Measurements from ENCODE around the gene MINDY3.
"Not testable (repeated sequence)": the region's sequence is repeated elsewhere in the genome, so short reads cannot be mapped to it uniquely, and the experiment has no call there.

Gene MINDY3

DNA sequence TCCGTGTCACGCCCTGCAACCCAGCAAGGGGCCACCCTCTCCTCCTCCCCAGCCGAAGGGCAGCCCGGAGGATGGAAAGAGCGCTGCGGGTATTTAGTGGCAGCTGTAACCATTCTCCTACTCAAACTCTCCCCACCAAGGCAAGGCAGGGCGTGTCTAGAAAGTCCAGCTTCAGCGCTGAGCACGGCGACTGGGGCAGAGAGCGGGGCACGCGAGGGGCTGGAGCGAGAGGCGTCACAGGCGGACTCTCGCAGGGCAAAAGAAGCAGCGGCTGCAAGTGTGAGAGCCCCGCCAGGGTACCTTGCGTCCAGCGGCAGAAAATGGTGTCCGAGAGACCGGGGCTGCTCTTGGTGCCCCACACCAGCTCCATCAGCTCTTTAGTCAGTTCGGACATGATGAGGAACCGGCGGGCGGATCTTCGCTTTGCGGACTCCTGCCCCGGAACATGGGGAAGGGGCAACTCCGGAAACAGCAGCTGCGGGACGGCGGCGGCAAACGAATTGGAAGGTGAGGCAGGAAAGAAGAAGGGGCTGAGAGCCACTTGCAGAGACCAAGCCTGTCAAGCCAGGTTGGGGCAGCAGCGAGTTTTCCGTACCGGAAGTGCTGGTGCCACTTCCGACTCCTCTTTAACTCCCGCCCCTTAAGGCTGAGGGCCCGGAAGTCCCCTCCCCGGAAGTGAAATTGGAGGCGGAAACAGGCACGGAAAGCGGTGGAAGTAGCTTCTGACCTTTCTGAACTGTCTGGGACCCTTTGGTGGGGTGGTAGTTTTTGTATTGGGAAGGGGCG is at the start of gene MINDY3:
Gene MINDY3 (minus strand): TSS at position 602 of the 786 bp plus-strand sequence. CDS start 208 bp downstream, at position 394.
- no peaks in the 10 kb centered on the region for H3K9me3 ChIP-seq (ENCODE audit: control insufficient read depth in 2 of 2, low read length in 2 of 2)
- H3K4me1 ChIP-seq (ENCODE audit: control insufficient read depth, insufficient read depth, low read length): no peaks in the 10 kb centered on the region
- H3K9ac ChIP-seq (ENCODE audit: low read length in 2 of 2): peak within 1 kb of the TSS; percentile 73 to 81
- H3K36me3 ChIP-seq (ENCODE audit: control insufficient read depth in 2 of 2, insufficient read depth in 2 of 2, low read length in 2 of 2): no peaks in the 10 kb centered on the region
- H3K4me3 ChIP-seq (ENCODE audit: low read length in 2 of 2): peak within 1 kb of the TSS; percentile 86 to 97
- peak within 1 kb of the TSS; percentile 49 for H3K27ac ChIP-seq (ENCODE audit: low read length)
- no peaks in the 10 kb centered on the region for H3K27me3 ChIP-seq (ENCODE audit: control insufficient read depth in 1 of 2, insufficient read depth in 2 of 2, low read length in 2 of 2)

DNA sequence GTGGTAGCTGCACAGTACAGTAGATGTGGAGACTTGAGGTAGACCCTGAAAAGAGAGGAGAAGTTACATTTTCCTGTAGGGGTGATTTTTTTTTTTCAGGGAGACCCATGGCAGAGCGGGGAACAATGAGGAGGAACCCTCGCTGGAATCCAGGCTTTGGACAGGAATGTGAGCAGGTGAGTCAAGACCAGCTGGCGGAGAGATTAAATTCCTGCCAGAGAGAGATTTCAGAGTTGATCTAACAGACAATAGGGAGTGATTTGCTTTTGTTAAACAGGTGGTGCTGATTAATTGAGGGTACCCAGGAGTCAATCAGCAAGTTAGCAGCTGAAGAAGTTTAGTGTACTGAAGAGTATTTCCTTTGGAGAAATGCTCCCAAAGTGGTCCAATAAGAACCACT is 41.6 kb upstream of the MINDY3 start:
- Histone ChIP-seq H3K4me1 (ENCODE audit: control insufficient read depth, insufficient read depth, low read length) (no peaks in the 10 kb centered on the region), H3K9ac (ENCODE audit: low read length in 2 of 2) (no peak overlapping the region), H3K9me3 (ENCODE audit: control insufficient read depth in 2 of 2, low read length in 2 of 2) (no peaks in the 10 kb centered on the region), H3K27me3 (ENCODE audit: control insufficient read depth in 1 of 2, insufficient read depth in 2 of 2, low read length in 2 of 2) (peaks cover 0 to 4% of the 10 kb centered on the region in 2 donors), H3K27ac (ENCODE audit: low read length) (no peak overlapping the region), H3K4me3 (ENCODE audit: low read length in 2 of 2) (no peak overlapping the region), H3K36me3 (ENCODE audit: control insufficient read depth in 2 of 2, insufficient read depth in 2 of 2, low read length in 2 of 2) (no peaks in the 10 kb centered on the region)

DNA sequence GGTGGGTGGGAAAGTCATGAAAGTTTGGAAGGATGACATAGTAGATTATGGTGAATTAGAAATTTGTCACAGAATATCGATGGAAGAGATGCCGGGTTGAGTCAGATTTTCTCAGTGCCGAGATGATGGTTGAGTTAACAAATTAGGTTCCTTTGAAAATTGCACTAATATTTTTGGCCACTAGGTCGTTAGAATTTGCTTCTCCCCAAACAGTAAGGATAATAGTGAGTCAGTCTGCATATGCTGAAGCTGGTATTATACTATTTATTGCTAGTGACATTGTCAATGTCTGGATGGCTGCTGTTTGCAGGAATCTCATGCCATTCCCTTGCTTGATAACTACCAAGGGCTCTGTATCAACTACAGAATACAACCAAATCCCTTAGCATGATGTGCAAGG is 37.7 kb upstream of the MINDY3 start:
- peaks cover 0 to 4% of the 10 kb centered on the region in 2 donors for H3K27me3 ChIP-seq (ENCODE audit: control insufficient read depth in 1 of 2, insufficient read depth in 2 of 2, low read length in 2 of 2)
- H3K4me3 ChIP-seq (ENCODE audit: low read length in 2 of 2): no peak overlapping the region
- H3K36me3 ChIP-seq (ENCODE audit: control insufficient read depth in 2 of 2, insufficient read depth in 2 of 2, low read length in 2 of 2): no peaks in the 10 kb centered on the region
- no peak overlapping the region for H3K27ac ChIP-seq (ENCODE audit: low read length)
- H3K9ac ChIP-seq (ENCODE audit: low read length in 2 of 2): no peak overlapping the region
- H3K4me1 ChIP-seq (ENCODE audit: control insufficient read depth, insufficient read depth, low read length): no peaks in the 10 kb centered on the region
- H3K9me3 ChIP-seq (ENCODE audit: control insufficient read depth in 2 of 2, low read length in 2 of 2): no peaks in the 10 kb centered on the region

DNA sequence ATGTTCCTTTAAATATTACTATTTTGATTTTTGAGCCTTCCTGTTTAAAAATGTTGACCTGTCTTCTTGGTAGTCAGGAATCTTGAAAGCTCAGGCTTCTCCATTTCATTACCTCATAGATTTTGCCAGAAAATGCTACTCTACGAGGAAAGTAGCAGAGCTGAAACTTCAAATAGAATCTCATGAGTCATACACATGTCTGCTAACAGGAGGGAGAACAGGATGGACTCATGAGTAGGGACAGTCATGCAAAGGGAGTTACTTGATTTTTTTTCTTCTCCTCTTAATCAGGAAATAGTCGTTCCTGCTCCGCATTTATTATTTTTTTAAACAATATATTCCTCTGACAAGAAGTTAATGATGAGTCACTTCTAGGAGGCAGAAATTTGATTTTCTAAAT is 37.0 kb upstream of the MINDY3 start:
- H3K4me3 ChIP-seq (ENCODE audit: low read length in 2 of 2): no peak overlapping the region
- H3K36me3 ChIP-seq (ENCODE audit: control insufficient read depth in 2 of 2, insufficient read depth in 2 of 2, low read length in 2 of 2): no peaks in the 10 kb centered on the region
- H3K27me3 ChIP-seq (ENCODE audit: control insufficient read depth in 1 of 2, insufficient read depth in 2 of 2, low read length in 2 of 2): peaks cover 0 to 4% of the 10 kb centered on the region in 2 donors
- no peak overlapping the region for H3K27ac ChIP-seq (ENCODE audit: low read length)
- no peaks in the 10 kb centered on the region for H3K4me1 ChIP-seq (ENCODE audit: control insufficient read depth, insufficient read depth, low read length)
- no peak overlapping the region for H3K9ac ChIP-seq (ENCODE audit: low read length in 2 of 2)
- no peaks in the 10 kb centered on the region for H3K9me3 ChIP-seq (ENCODE audit: control insufficient read depth in 2 of 2, low read length in 2 of 2)

DNA sequence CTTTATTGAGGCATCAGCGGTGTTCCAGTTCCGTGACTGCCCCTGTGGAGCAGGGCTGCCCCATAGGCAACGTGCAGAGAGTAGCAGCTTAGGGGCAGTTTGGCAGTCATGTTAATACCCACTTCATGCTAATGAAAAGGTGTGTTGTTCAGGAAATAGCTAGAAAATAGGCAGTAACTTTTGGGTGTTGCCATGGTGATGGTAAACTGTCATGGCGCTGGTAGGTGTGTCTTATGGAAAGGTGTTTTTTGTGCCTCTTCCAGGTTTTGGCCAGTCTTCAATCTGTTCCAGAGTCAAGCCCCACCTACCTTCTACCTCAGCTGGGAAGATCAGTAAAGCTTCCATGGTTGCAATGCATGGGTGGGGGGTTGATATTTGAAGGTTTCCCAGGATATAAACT is 36.3 kb upstream of the MINDY3 start:
- Histone ChIP-seq H3K4me1 (ENCODE audit: control insufficient read depth, insufficient read depth, low read length) (no peaks in the 10 kb centered on the region), H3K9ac (ENCODE audit: low read length in 2 of 2) (no peak overlapping the region), H3K36me3 (ENCODE audit: control insufficient read depth in 2 of 2, insufficient read depth in 2 of 2, low read length in 2 of 2) (no peaks in the 10 kb centered on the region), H3K27ac (ENCODE audit: low read length) (no peak overlapping the region), H3K4me3 (ENCODE audit: low read length in 2 of 2) (no peak overlapping the region), H3K9me3 (ENCODE audit: control insufficient read depth in 2 of 2, low read length in 2 of 2) (no peaks in the 10 kb centered on the region), H3K27me3 (ENCODE audit: control insufficient read depth in 1 of 2, insufficient read depth in 2 of 2, low read length in 2 of 2) (peaks cover 0 to 4% of the 10 kb centered on the region in 2 donors)

DNA sequence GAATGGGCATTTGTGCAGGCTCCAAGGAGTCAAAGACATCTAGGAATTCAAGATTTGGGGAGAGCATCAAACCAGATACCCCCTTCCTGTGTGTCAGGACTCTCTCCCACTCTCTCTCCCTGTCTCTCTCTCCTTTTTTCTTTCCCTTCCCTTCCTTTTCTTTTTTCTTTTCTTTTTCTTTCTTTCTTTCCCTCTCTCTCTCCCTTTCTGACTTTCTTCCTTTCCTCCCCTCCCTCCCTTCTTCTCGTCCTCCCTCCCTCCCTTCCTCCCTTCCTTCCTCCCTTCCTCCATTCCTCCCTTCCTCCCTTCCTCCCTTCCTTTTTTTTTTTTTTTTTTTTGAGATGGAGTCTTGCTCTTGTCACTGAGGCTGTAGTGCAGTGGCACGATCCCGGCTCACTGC is 24.1 kb upstream of the MINDY3 start:
- H3K27me3 ChIP-seq (ENCODE audit: control insufficient read depth in 1 of 2, insufficient read depth in 2 of 2, low read length in 2 of 2): peaks cover 5 to 12% of the 10 kb centered on the region in 2 donors
- no peak overlapping the region for H3K27ac ChIP-seq (ENCODE audit: low read length)
- no peaks in the 10 kb centered on the region for H3K4me1 ChIP-seq (ENCODE audit: control insufficient read depth, insufficient read depth, low read length)
- H3K9me3 ChIP-seq (ENCODE audit: control insufficient read depth in 2 of 2, low read length in 2 of 2): no peaks in the 10 kb centered on the region
- no peaks in the 10 kb centered on the region for H3K36me3 ChIP-seq (ENCODE audit: control insufficient read depth in 2 of 2, insufficient read depth in 2 of 2, low read length in 2 of 2)
- no peak overlapping the region for H3K4me3 ChIP-seq (ENCODE audit: low read length in 2 of 2)
- no peak overlapping the region for H3K9ac ChIP-seq (ENCODE audit: low read length in 2 of 2)

DNA sequence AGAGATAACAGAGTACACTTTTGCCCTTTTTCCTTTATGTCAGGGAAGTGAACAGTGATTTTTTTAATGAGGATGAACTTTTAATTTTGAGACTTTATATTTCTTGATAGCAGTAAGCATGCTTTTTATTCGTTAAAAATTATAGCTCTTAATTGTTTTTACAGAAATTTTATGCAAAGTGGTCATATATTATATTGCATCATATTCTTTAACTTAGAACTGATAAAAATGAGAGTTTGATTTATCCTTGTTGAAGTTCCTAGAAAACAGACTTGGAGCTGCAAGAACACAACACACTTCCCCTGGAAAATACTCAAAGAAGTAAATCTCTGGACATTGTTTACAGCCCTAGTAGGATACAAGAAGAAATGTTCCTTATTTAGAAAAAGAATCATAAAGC is 21.2 kb upstream of the MINDY3 start:
- Histone ChIP-seq H3K27me3 (ENCODE audit: control insufficient read depth in 1 of 2, insufficient read depth in 2 of 2, low read length in 2 of 2) (peaks cover 5 to 19% of the 10 kb centered on the region in 2 donors), H3K9ac (ENCODE audit: low read length in 2 of 2) (no peak overlapping the region), H3K4me1 (ENCODE audit: control insufficient read depth, insufficient read depth, low read length) (no peaks in the 10 kb centered on the region), H3K36me3 (ENCODE audit: control insufficient read depth in 2 of 2, insufficient read depth in 2 of 2, low read length in 2 of 2) (no peaks in the 10 kb centered on the region), H3K4me3 (ENCODE audit: low read length in 2 of 2) (no peak overlapping the region), H3K27ac (ENCODE audit: low read length) (no peak overlapping the region), H3K9me3 (ENCODE audit: control insufficient read depth in 2 of 2, low read length in 2 of 2) (no peaks in the 10 kb centered on the region)

DNA sequence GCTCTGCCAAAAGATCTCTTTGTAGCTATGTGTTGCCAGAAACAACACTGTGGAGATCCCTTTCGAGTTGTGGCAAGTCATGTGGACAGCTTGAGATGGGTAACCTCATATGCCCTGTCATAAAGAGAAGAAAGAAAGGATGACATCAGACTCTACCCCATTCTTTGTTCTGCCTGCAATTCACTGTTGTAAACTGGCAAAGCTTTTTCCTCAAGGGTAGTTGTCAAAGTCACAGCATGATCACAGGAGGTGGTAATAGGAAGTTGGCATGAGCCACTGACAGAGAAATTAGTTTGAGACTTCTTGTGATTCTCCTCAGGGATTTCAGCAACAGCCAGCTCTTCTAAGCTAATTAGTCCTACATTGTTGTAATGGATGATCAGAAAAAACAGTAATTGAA is 19.4 kb upstream of the MINDY3 start:
- H3K27me3 ChIP-seq (ENCODE audit: control insufficient read depth in 1 of 2, insufficient read depth in 2 of 2, low read length in 2 of 2): peaks cover 5 to 10% of the 10 kb centered on the region in 2 donors

DNA sequence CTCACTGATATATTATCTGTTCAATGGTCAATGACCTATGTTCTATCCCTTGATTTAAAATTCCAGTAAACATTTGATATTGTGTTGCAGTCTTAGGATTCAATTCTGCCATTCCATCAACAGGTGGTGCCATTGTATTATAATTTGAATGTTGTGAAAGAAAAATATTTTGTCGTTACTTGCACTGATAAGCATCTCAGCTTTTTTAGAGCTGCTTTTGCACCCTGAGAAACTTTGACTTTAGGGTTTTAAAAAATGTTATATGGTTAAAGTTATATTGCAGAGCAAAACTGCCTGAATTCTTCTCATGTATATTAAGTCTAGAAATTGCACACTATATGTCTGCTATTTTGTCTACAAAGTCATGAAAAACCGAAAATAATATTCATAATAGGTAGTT is 18.8 kb upstream of the MINDY3 start:
- H3K36me3 ChIP-seq (ENCODE audit: control insufficient read depth in 2 of 2, insufficient read depth in 2 of 2, low read length in 2 of 2): no peaks in the 10 kb centered on the region
- H3K27me3 ChIP-seq (ENCODE audit: control insufficient read depth in 1 of 2, insufficient read depth in 2 of 2, low read length in 2 of 2): peaks cover 5 to 10% of the 10 kb centered on the region in 2 donors
- H3K9ac ChIP-seq (ENCODE audit: low read length in 2 of 2): no peak overlapping the region
- no peak overlapping the region for H3K4me3 ChIP-seq (ENCODE audit: low read length in 2 of 2)
- no peaks in the 10 kb centered on the region for H3K4me1 ChIP-seq (ENCODE audit: control insufficient read depth, insufficient read depth, low read length)
- no peaks in the 10 kb centered on the region for H3K9me3 ChIP-seq (ENCODE audit: control insufficient read depth in 2 of 2, low read length in 2 of 2)
- no peak overlapping the region for H3K27ac ChIP-seq (ENCODE audit: low read length)

More for the DNA sequence above, 19.4 kb upstream of the MINDY3 start:
- Histone ChIP-seq H3K9me3 (ENCODE audit: control insufficient read depth in 2 of 2, low read length in 2 of 2) (no peaks in the 10 kb centered on the region), H3K27ac (ENCODE audit: low read length) (no peak overlapping the region), H3K9ac (ENCODE audit: low read length in 2 of 2) (no peak overlapping the region), H3K4me1 (ENCODE audit: control insufficient read depth, insufficient read depth, low read length) (no peaks in the 10 kb centered on the region), H3K36me3 (ENCODE audit: control insufficient read depth in 2 of 2, insufficient read depth in 2 of 2, low read length in 2 of 2) (no peaks in the 10 kb centered on the region), H3K4me3 (ENCODE audit: low read length in 2 of 2) (no peak overlapping the region)

DNA sequence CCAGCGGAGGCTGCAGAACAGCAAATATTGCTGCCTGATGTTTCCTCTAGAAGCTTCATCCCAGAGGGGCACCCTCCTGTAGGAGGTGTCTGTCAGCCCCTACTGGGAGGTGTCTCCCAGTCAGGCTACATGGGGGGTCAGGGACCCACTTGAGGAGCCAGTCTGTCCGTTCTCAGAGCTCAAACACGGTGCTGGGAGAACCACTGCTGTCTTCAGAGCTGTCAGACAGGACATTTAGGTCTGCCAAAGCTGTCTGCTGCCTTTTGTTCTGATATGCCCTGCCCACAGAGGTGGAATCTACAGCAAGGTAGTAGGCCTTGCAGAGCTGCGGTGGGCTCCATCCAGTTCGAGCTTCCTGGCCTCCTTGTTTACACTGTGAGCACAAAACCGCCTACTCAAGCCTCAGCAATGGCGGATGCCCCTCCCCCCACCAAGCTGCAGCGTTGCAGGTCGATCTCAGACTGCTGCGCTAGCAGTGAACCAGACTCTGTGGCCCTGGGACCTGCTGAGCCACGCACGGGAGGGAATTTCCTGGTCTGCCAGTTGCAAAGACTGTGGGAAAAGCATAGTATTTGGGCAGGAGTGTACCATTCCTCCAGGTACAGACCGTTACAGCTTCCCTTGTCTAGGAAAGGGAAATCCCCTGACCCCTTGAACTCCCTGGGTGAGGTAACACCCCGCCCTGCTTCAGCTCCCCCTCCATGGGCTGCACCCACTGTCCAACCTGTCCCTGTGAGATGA is 17.7 kb upstream of the MINDY3 start:
- Histone ChIP-seq H3K27me3 (ENCODE audit: control insufficient read depth in 1 of 2, insufficient read depth in 2 of 2, low read length in 2 of 2) (peaks cover 5 to 10% of the 10 kb centered on the region in 2 donors), H3K9ac (ENCODE audit: low read length in 2 of 2) (no peak overlapping the region), H3K36me3 (ENCODE audit: control insufficient read depth in 2 of 2, insufficient read depth in 2 of 2, low read length in 2 of 2) (no peaks in the 10 kb centered on the region), H3K27ac (ENCODE audit: low read length) (no peak overlapping the region), H3K9me3 (ENCODE audit: control insufficient read depth in 2 of 2, low read length in 2 of 2) (no peaks in the 10 kb centered on the region), H3K4me3 (ENCODE audit: low read length in 2 of 2) (no peak overlapping the region), H3K4me1 (ENCODE audit: control insufficient read depth, insufficient read depth, low read length) (no peaks in the 10 kb centered on the region)

DNA sequence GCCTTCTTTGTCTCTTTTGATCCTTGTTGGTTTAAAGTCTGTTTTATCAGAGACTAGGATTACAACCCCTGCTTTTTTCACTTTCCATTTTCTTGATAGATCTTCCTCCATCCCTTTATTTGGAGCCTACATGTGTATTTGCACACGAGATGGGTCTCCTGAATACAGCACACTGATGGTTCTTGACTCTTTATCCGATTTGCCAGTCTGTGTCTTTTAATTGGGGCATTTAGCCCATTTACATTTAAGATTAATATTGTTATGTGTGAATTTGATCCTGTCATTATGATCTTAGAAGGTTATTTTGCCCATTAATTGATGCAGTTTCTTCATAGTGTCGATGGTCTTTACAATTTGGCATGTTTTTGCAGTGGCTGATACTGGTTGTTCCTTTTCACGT is 16.0 kb upstream of the MINDY3 start:
- not testable (repeated sequence) for H3K27me3 ChIP-seq (ENCODE audit: control insufficient read depth in 1 of 2, insufficient read depth in 2 of 2, low read length in 2 of 2); H3K4me1 ChIP-seq (ENCODE audit: control insufficient read depth, insufficient read depth, low read length); H3K27ac ChIP-seq (ENCODE audit: low read length); H3K9me3 ChIP-seq (ENCODE audit: control insufficient read depth in 2 of 2, low read length in 2 of 2); H3K4me3 ChIP-seq (ENCODE audit: low read length in 2 of 2); H3K36me3 ChIP-seq (ENCODE audit: control insufficient read depth in 2 of 2, insufficient read depth in 2 of 2, low read length in 2 of 2); H3K9ac ChIP-seq (ENCODE audit: low read length in 2 of 2)

Data from stomach smooth muscle (tissue), 2 donors.